Osteocyte (in vitro differentiated cells): ENCODE data around the gene HMGCLL1. TPM values are rescaled to one million over a fixed set of nuclear protein-coding genes. Genes with fewer than 3 reads are reported as not detected.

Source experiments
- DNase-seq: peaks from one replicate; pipeline ENCODE4 v3.0.0; 2021; ENCODE audit warnings: mixed read lengths; ENCODE audit not compliant: unreplicated experiment; ENCODE audit errors: extremely low spot score
- H3K27ac Mint-ChIP-seq: one replicate; pipeline ENCODE4 v1.8.0; 2021; ENCODE audit warnings: mild to moderate bottlenecking, mixed read lengths; ENCODE audit not compliant: unreplicated experiment
- H3K27me3 Mint-ChIP-seq: one replicate; pipeline ENCODE4 v1.8.0; 2021; ENCODE audit warnings: mixed read lengths; ENCODE audit not compliant: unreplicated experiment
- H3K36me3 Mint-ChIP-seq: one replicate; pipeline ENCODE4 v1.8.0; 2021; ENCODE audit warnings: mixed read lengths; ENCODE audit not compliant: unreplicated experiment
- H3K4me1 Mint-ChIP-seq: one replicate; pipeline ENCODE4 v1.8.0; 2021; ENCODE audit warnings: mixed read lengths; ENCODE audit not compliant: unreplicated experiment
- H3K4me3 Mint-ChIP-seq: one replicate; pipeline ENCODE4 v1.8.0; 2021; ENCODE audit warnings: mild to moderate bottlenecking, moderate library complexity, mixed read lengths; ENCODE audit not compliant: unreplicated experiment
- H3K9me3 Mint-ChIP-seq: one replicate; pipeline ENCODE4 v1.8.0; 2021; ENCODE audit warnings: mixed read lengths; ENCODE audit not compliant: unreplicated experiment
- CTCF ChIP-seq: fragments of 200-600 bp; sonication (generic); IDR thresholded peaks from 2 replicates; pipeline ENCODE4 v1.5.0; 2021; ENCODE audit warnings: antibody characterized with exemption, mild to moderate bottlenecking, moderate library complexity
- total RNA-seq: library from RNA; stranded (reverse); gene quantifications from 2 replicates; pipeline ENCODE4 v1.2.1, GENCODE V29; 2021

Gene HMGCLL1
- total RNA-seq, 1 donor from 2014 or later, result not detected

DNA sequence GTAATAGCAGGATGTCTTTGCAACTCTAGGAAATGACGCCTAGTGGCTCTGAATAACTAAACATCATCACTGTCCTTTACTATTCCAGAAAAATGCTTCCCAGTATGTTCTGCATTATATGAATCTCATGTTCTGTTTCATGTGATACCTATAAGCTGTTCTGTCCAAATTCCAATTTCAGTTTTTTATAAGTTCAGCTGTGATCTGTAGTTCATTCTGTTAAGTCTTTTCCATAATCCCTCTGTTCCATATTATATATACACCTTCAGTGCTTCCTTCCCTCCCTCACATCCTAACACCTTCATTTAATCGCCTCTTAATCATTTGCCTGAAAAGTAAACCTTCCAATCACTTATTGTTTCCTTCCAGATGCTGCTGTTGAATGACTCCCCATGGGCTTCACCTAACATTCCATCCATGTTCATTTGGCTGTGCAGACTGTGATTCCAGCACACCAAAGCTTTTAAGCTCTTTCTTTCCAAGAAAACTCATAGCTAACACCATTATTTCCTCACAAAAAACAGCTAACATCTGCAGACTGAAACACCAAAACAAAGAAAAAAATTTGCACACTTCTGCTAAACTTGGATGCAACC lies 18.6 kb downstream of the HMGCLL1 start:
- Mint-ChIP-seq H3K36me3 (no peaks in the 10 kb centered on the region), H3K27me3 (peaks cover 38% of the 10 kb centered on the region), H3K27ac (no peak overlapping the region), H3K9me3 (no peaks in the 10 kb centered on the region), H3K4me3 (no peak overlapping the region), H3K4me1 (no peaks in the 10 kb centered on the region)
- TF ChIP-seq CTCF, result no peak
- no peak for DNase-seq

DNA sequence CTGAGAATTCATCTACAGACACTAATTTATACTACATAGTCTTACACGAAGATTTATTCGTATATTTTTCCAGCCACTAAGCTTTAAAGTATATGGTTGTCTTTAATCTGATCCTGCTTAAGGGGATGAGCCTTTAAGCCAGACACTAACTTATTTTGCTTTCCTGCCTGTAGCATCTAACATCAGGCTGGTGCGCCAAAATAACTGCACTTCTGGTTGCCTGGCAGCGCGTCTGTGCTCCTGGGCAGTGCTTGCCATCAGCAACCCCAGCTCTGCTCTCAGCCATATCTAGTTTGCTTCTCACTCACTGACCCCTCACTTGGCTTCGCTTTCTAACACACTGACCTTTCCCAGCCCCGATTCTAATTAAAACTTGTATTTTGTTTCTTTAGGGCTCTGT lies 21.8 kb downstream of the HMGCLL1 start:
- Mint-ChIP-seq H3K9me3 (no peaks in the 10 kb centered on the region), H3K36me3 (no peaks in the 10 kb centered on the region), H3K27me3 (peaks cover 26% of the 10 kb centered on the region), H3K27ac (no peak overlapping the region), H3K4me3 (no peak overlapping the region), H3K4me1 (no peaks in the 10 kb centered on the region)
- TF ChIP-seq CTCF, result no peak
- no peak for DNase-seq

DNA sequence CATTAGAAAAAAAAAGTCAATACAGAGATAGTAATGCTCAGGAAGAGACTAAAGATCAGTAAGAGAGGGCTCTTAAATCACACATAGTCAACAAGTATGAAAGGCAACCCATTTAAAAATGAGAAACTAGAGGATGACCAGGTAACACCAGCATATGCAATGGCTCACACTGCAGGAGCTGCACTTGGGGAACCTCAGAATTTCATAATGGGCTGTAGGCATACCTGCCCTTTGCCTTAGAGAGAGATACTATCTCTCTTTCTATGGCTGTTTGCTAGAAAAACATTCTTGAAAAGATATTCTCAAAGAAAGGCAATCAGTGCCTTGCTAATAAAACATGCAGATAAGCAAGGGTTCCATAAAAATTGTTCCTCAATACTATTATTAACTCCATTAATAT lies 33.2 kb downstream of the HMGCLL1 start:
- H3K27ac Mint-ChIP-seq, result no peak overlapping the region
- no peak for DNase-seq
- no peaks in the 10 kb centered on the region for H3K9me3 Mint-ChIP-seq
- no peaks in the 10 kb centered on the region for H3K36me3 Mint-ChIP-seq
- H3K27me3 Mint-ChIP-seq, result peaks cover 11% of the 10 kb centered on the region
- no peak overlapping the region for H3K4me3 Mint-ChIP-seq
- H3K4me1 Mint-ChIP-seq, result no peaks in the 10 kb centered on the region
- TF ChIP-seq CTCF, result no peak

- Mint-ChIP-seq H3K27me3 (peaks cover 15% of the 10 kb centered on the region), H3K36me3 (no peaks in the 10 kb centered on the region), H3K9me3 (no peaks in the 10 kb centered on the region), H3K4me1 (no peaks in the 10 kb centered on the region), H3K4me3 (no peak overlapping the region), H3K27ac (no peak overlapping the region)
- peak; percentile 16 for TF ChIP-seq CTCF
- DNase-seq, result no peak
These were observed 35.2 kb downstream of the HMGCLL1 start for GRCh38 chr6:55543633-55544309.

DNA sequence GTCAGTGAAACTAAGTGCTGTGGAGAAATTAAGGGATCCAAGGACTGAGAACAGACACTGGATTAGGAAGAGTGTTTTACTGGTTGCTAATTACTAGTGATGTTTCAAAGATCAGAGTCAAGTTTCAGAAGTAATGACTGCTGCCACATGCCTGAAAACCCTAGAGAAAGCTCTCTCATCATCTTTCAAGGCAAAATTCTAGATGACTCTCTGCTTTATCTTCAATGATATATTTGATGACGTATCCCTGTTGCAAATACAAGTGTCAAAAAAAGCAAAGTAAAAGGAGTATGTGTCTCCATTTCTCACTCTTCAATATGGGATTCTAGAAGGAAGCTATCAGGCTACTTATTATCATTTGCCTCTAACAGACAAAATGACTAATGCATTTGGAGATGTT lies 38.0 kb downstream of the HMGCLL1 start:
- Mint-ChIP-seq H3K36me3 (no peaks in the 10 kb centered on the region), H3K4me1 (peaks cover 3% of the 10 kb centered on the region), H3K9me3 (no peaks in the 10 kb centered on the region), H3K4me3 (no peak overlapping the region), H3K27ac (no peak overlapping the region), H3K27me3 (peaks cover 16% of the 10 kb centered on the region)
- TF ChIP-seq CTCF, result no peak
- no peak for DNase-seq
